ENCODE measurements around the gene WWC1.

The WWC1 gene

DNA sequence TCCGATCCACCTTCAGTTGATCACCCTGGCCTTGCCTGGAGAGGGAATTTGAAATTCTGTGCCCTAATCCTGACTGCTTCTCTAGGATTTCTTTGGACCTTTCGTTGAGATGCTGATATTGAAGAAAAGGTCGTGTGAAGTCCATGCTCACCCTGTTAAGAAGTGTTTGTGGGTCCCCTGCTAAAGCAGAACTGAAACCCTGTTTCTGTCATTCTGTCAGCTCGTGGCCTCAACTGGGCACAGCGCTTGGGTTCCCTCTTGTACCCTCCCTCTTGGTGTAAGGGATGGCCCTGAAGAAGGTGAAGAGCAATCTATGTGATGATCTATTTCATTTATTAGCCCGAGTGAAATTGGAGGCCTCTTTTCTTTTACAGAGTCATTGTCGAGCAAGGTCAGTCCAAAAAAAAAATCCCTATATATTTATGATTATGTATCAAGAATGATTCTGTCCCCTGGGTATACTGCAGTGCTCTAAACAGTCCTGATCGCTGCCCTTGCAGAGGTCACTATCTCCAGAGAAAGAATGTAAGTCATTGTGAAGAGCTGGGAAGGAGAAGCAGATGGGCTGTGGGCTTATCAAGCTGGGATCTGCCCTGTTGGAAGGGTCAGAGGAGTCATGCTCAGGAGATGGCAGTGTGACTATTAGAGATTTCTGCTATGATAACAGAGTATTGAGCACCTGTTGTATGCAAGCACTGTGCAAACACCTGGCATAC, 56.1 kb downstream of the WWC1 start:
- Histone ChIP-seq H3K4me2 (ENCODE audit: low read depth, low read length) (no peak overlapping the region), H3K79me2 (ENCODE audit: low read length) (peaks cover 42% of the 10 kb centered on the region), H3F3A (ENCODE audit: insufficient read depth, low read length) (no peaks in the 10 kb centered on the region), H3K27me3 (replicated peaks; ENCODE audit: insufficient read depth, low read length) (no peaks in the 10 kb centered on the region), H2AFZ (ENCODE audit: low read length) (no peak overlapping the region), H3K9me2 (replicated peaks; ENCODE audit: insufficient read depth, low read length) (no peaks in the 10 kb centered on the region), H4K20me1 (ENCODE audit: insufficient read depth, low read length) (no peaks in the 10 kb centered on the region), H3K4me3 (ENCODE audit: low read length) (no peak overlapping the region), H3K27ac (ENCODE audit: low read length) (no peak overlapping the region), H3K36me3 (replicated peaks; ENCODE audit: insufficient read depth, low read length) (no peaks in the 10 kb centered on the region), H3K4me1 (ENCODE audit: low read length) (0 out of 2 replicates have a peak, but pooled peaks cover 8% of the 10 kb centered on the region), H3K9ac (ENCODE audit: low read length) (no peak overlapping the region), H3K9me3 (replicated peaks; ENCODE audit: insufficient read depth, low read length) (no peaks in the 10 kb centered on the region)
- DNase-seq: peak; percentile 27
- TF ChIP-seq, protein P1, sequence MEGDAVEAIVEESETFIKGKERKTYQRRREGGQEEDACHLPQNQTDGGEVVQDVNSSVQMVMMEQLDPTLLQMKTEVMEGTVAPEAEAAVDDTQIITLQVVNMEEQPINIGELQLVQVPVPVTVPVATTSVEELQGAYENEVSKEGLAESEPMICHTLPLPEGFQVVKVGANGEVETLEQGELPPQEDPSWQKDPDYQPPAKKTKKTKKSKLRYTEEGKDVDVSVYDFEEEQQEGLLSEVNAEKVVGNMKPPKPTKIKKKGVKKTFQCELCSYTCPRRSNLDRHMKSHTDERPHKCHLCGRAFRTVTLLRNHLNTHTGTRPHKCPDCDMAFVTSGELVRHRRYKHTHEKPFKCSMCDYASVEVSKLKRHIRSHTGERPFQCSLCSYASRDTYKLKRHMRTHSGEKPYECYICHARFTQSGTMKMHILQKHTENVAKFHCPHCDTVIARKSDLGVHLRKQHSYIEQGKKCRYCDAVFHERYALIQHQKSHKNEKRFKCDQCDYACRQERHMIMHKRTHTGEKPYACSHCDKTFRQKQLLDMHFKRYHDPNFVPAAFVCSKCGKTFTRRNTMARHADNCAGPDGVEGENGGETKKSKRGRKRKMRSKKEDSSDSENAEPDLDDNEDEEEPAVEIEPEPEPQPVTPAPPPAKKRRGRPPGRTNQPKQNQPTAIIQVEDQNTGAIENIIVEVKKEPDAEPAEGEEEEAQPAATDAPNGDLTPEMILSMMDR (IDR thresholded peaks at IDR 0.05; ENCODE audit: low read length): no peak

DNA sequence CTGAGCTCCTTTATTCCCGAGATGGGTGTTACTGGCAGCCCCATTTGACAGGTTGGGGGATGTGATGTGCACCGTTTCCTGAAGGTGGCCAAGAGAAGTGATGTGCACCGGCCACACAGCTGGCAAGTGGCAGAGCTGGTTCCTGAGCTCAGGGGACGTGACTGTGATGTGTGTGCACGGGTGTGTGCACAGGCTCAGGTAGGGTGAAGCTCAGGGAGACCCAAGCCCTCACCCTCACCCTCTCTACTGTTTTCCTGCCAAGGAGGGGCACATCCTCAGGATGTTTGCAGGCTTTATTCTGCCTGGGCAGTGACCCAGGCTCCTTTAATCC, 56.6 kb downstream of the WWC1 start:
- TF ChIP-seq EZH2phosphoT487 (IDR thresholded peaks at IDR 0.05; ENCODE audit: low read length): no peak
- TF ChIP-seq, protein P1 (IDR thresholded peaks at IDR 0.05; ENCODE audit: low read length): no peak
- TF ChIP-seq EZH2 (optimal IDR thresholded peaks at IDR 0.05; ENCODE audit: low read depth, low read length): no peak
- Histone ChIP-seq H3K9ac (ENCODE audit: low read length) (no peak overlapping the region), H3K27ac (ENCODE audit: low read length) (no peak overlapping the region), H3K9me3 (replicated peaks; ENCODE audit: insufficient read depth, low read length) (no peaks in the 10 kb centered on the region), H3F3A (ENCODE audit: insufficient read depth, low read length) (no peaks in the 10 kb centered on the region), H3K36me3 (replicated peaks; ENCODE audit: insufficient read depth, low read length) (no peaks in the 10 kb centered on the region), H3K79me2 (ENCODE audit: low read length) (peaks cover 42% of the 10 kb centered on the region), H3K27me3 (replicated peaks; ENCODE audit: insufficient read depth, low read length) (no peaks in the 10 kb centered on the region), H2AFZ (ENCODE audit: low read length) (no peak overlapping the region), H3K9me2 (replicated peaks; ENCODE audit: insufficient read depth, low read length) (no peaks in the 10 kb centered on the region), H3K4me1 (ENCODE audit: low read length) (0 out of 2 replicates have a peak, but pooled peaks cover 8% of the 10 kb centered on the region), H4K20me1 (ENCODE audit: insufficient read depth, low read length) (no peaks in the 10 kb centered on the region), H3K4me3 (ENCODE audit: low read length) (no peak overlapping the region), H3K4me2 (ENCODE audit: low read depth, low read length) (no peak overlapping the region)
- no peak for DNase-seq

DNA sequence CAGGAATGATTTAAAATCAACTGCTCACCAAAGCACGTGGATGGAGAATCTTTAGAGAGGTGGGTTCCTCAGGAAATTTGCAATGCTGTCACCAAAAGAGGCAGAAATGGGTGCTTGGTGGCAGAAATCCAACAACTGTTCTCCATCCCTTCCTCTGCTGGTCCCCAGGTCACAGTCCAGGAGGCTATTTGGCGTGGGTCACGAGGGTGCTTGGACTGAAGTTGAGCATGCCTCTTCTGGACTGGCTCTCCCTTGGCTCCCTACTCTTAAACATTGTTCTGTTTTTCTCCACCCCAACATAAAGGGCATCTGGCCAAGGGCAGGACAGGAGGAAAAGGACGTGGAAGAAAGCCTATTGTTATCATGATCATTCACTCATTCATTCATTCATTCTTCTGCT, 58.9 kb downstream of the WWC1 start:
- no peak for DNase-seq
- Histone ChIP-seq H3K27me3 (replicated peaks; ENCODE audit: insufficient read depth, low read length) (no peaks in the 10 kb centered on the region), H3K4me3 (ENCODE audit: low read length) (no peak overlapping the region), H3K9ac (ENCODE audit: low read length) (no peak overlapping the region), H3K9me3 (replicated peaks; ENCODE audit: insufficient read depth, low read length) (no peaks in the 10 kb centered on the region), H3K9me2 (replicated peaks; ENCODE audit: insufficient read depth, low read length) (no peaks in the 10 kb centered on the region), H3K4me2 (ENCODE audit: low read depth, low read length) (no peak overlapping the region), H3K27ac (ENCODE audit: low read length) (no peak overlapping the region), H3K4me1 (ENCODE audit: low read length) (0 out of 2 replicates have a peak, but pooled peaks cover 8% of the 10 kb centered on the region), H3F3A (ENCODE audit: insufficient read depth, low read length) (no peaks in the 10 kb centered on the region), H4K20me1 (ENCODE audit: insufficient read depth, low read length) (no peaks in the 10 kb centered on the region), H2AFZ (ENCODE audit: low read length) (no peak overlapping the region), H3K36me3 (replicated peaks; ENCODE audit: insufficient read depth, low read length) (no peaks in the 10 kb centered on the region), H3K79me2 (ENCODE audit: low read length) (peaks cover 46% of the 10 kb centered on the region)
- no peak for TF ChIP-seq EZH2phosphoT487 (IDR thresholded peaks at IDR 0.05; ENCODE audit: low read length)
- TF ChIP-seq EZH2 (optimal IDR thresholded peaks at IDR 0.05; ENCODE audit: low read depth, low read length): no peak
- TF ChIP-seq, protein P1 (IDR thresholded peaks at IDR 0.05; ENCODE audit: low read length): no peak
